Esophagus muscularis mucosa (tissue), 4 donors: ENCODE results near the gene CD300LG.

Source experiments
- EP300 ChIP-seq: sonication (generic); formaldehyde crosslinking; IDR thresholded peaks from one replicate; pipeline ENCODE4 v1.6.1; 2017; ENCODE audit warnings: antibody characterized with exemption
- POLR2A ChIP-seq: fragments of 450-650 bp; IDR thresholded peaks from one replicate; pipeline ENCODE4 v1.6.1; 2017; ENCODE audit warnings: antibody characterized with exemption, moderate library complexity, mild to moderate bottlenecking, low read depth
- POLR2AphosphoS5 ChIP-seq, 2 donors: sonication (generic); formaldehyde crosslinking; IDR thresholded peaks; one replicate each; pipeline ENCODE4 v1.6.1; 2017; ENCODE audit warnings: antibody characterized with exemption in 2 of 2
- TF ChIP-seq, protein P1 (sequence below), 3 experiments: fragments of 200-600 bp in 2 of 3; fragments of 450-650 bp in 1 of 3; sonication (generic) in 2 of 3; IDR thresholded peaks; one replicate each; pipeline ENCODE4 v1.5.1; 2017 to 2019; ENCODE audit warnings: antibody characterized with exemption in 3 of 3, mild to moderate bottlenecking in 2 of 3, moderate library complexity in 1 of 3

DNA sequence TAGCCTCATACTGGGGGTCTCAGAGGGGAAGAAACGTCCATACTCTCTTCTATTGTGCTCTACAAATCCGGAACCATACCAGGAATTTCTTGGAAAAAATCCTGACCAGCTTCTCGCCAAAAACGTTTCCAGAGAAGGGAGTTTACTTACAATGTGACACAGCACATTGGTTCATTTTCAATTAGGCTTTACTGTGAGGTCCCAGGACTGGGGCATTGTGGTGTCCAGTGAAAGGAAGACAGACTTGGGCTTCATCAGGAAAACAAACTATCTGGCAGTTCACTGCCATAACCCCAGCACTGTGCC, 45.6 kb downstream of the CD300LG start:
- TF ChIP-seq, protein P1, sequence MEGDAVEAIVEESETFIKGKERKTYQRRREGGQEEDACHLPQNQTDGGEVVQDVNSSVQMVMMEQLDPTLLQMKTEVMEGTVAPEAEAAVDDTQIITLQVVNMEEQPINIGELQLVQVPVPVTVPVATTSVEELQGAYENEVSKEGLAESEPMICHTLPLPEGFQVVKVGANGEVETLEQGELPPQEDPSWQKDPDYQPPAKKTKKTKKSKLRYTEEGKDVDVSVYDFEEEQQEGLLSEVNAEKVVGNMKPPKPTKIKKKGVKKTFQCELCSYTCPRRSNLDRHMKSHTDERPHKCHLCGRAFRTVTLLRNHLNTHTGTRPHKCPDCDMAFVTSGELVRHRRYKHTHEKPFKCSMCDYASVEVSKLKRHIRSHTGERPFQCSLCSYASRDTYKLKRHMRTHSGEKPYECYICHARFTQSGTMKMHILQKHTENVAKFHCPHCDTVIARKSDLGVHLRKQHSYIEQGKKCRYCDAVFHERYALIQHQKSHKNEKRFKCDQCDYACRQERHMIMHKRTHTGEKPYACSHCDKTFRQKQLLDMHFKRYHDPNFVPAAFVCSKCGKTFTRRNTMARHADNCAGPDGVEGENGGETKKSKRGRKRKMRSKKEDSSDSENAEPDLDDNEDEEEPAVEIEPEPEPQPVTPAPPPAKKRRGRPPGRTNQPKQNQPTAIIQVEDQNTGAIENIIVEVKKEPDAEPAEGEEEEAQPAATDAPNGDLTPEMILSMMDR (IDR thresholded peaks at IDR 0.05) = no peak
- TF ChIP-seq POLR2AphosphoS5 (IDR thresholded peaks at IDR 0.05) (no peak), POLR2A (no peak), EP300 (no peak)
